GM19238 (cell line): Measurements from ENCODE around the gene BABAM2.

Source experiments
- DNase-seq: peaks from one replicate; pipeline ENCODE4 v3.0.0; 2011; ENCODE audit warnings: low spot score; ENCODE audit not compliant: insufficient read length

Gene BABAM2

DNA sequence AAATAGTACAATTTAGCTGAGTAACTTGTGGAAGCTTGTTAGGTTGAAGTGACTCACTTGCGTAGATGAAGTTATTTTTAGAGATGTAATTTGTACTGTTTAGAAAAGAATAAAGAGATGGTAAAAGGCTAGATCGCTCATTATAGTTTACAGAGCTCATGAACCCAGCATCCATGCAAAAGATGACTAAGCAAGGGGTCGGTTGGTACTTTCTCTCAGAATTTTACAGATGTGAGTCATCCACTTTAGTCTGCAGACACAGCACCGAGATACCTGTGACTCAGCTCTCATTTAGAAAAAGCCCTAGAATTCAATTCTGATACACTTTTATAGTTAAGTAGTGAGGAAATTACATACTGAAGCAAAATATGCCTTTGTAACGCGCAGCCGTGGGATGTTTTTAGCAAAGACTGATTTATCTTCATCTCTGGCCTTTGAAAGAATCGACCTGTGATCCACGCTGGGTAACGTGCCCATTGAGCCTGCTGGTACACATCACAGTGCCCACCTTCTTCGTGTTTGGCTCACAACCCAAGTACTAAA, 385.6 kb downstream of the BABAM2 start:
- DNase-seq, result no peak

DNA sequence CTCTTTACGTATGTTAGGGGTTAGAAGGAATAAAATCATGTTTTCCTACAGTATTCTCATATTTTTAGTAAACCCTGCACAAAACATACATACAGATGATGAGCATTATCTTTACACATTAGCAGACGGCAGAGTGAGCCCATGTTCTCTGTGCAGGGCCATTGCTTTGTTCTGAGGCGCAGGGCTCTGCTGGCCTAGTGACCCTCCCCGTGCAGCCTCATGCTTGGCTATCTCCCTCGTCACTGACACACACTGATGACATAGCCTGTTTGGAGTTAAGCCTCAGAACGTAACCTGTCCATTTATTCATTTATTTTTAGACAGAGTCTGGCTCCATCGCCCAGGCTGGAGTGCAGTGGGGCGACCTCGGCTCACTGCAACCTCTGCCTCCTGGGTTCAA, 386.3 kb downstream of the BABAM2 start:
- DNase-seq, result no peak

DNA sequence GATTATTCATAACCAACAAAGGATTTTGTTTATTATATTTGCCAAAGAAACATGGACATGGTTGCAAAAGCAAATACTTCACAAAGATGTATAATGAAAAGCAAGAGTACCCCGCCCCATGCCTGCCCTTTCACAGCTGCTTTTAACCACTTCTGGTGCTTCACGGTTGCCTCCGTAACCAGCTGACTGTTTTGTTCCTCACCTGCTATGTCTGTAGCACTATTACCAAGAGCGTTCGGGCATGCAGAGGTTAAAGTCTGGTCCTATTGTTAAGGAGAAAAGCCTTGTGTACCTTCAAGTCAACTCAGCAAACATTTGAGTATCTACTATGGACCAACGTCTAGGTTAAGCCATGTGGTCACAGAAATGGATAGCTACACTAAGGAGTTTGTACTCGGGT, 386.9 kb downstream of the BABAM2 start:
- DNase-seq, result no peak

DNA sequence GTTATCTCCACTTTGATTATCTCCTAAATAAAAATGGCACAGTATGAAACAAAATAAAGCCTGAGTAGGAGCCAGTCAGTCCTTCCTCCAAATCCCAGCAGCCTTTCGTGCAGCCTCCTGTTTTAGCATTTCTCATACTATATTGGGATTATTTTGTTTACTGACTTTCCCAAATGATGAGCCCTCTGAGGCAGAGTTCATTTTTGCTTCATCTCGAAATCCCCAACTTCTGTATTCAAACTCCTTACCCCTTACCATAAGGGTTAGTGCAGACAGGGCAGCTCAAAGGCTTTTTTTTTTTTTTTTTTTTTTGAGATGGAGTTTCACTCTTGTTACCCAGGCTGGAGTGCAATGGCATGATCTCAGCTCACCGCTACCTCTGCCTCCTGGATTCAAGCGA, 388.8 kb downstream of the BABAM2 start:
- DNase-seq, result no peak

DNA sequence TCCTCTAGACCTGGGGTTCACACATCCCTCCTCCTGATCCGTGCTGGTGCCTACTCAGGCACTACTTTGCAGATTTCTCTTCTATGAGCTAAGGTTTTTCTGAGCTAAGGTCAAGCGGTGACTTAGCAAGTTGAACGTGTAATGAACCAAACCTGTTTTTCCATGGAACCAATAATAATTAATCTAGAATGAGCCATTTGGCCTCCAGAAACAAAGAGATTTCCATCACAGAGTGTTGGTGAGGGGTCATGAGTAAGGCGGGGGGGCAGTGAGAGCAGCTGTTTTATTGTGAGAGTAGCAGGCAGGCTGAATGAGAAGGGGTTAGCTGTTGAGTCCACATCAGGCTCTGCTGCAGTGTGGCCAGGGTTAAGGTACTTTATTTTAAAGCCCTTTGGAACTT, 390.1 kb downstream of the BABAM2 start:
- DNase-seq, result no peak

DNA sequence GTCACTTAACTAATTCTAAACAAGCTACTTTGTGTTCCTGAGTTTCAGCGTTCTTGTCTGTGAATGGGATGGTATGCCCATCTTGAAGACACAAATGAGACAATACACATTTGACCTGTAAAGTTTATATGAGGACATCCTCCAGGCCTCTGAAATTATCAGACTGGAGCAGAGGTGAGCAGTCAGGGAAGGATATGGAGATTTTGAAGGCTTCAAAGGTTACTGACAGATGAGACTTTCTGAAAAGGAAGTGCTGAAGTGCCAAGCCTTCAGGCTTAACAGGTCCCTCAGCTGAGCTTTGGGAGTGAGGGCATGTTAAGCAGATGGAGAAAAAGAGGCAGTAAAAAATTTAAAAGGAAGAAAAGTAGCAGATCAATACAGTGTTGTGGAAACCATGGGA, 391.2 kb downstream of the BABAM2 start:
- DNase-seq, result no peak

DNA sequence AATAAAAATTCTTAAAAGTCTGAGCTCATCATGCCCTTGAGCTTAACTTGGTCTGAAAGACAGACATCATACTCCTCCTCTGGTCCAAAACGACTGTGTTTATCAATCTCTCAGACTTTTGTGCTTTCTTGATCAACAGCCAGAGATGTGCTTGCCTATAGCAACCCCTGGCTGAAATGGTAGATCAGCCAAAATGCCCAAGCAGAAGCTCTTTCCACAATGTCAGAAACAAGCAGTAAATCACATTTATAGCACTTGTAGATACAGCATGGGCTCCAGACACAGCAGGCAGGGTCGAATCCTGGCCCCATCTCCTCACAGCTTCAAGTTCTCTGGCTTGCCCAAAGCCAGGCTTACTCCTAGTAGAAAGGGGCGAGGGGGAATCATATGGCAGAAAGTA, 391.7 kb downstream of the BABAM2 start:
- no peak for DNase-seq

DNA sequence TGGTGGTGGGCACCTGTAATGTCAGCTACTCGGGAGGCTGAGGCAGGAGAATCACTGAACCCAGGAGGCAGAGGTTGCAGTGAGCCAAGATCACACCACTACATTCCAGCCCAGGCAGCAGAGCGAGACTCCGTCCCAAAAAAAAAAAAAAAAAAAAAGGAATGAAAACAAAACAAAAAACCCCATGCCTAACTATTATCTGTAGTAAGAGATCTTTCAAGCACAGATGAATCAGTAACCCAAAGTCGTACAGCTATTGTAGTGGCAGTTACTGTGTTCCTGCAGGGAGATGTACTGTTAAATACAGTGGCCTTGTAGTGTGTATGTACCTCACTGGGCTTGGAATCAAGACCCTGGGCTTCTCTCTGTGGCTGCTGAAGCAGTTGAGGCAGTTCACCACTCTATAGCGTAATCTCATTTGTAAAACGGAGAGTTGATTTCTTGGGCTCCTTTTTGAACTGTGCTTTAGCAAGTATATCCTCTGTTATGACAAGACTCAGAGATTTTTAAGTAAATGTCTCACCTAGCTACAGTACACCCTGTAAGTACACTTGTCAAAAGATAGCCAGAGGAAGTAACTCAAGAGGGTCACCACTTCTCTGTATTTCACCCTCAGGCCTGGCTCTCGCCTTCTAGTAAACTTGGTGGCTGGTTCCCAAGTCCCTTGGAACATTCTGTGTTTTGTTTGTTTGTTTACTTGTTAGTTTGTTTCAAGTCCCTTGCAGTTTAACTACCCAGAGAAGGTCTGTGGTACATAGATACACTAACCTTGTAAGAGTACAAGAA, 392.5 kb downstream of the BABAM2 start:
- DNase-seq, result no peak

DNA sequence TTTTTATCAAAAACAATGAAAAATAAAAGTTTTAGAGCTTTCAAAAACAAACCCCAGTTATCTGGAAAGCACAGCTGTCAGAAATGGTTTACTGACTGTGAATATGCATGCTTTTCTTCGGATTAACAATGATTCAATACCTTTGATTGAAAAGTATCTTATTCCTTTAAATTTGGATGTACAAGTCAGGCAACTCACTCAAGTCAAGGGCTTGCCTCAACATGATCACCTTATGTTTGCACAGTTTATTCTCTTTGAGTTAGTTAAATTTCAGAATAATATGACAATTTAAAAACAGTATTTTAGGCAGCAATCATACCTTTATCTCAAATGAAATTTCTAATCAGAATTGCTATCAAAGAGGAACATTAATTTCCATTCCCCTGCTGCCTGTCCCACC, 393.3 kb downstream of the BABAM2 start:
- no peak for DNase-seq

DNA sequence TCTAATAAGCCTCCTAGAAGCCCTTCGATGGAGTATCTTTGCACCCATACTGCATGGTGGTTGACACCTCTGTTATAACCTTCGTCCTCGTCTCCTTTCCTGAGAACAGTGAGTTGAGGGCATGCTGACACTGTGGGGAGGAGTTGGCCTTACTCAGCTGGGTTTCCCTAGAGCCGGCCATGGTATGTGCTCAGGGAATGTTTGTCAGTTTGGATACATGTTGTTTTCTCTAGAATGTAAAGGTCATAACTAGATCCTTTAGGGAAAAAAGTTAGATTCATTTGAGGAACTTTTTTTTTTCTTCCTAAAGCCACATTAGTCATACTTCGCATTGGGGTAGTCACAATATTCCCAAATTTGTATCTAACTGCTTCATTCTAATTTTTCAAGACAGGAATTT, 396.1 kb downstream of the BABAM2 start:
- no peak for DNase-seq

DNA sequence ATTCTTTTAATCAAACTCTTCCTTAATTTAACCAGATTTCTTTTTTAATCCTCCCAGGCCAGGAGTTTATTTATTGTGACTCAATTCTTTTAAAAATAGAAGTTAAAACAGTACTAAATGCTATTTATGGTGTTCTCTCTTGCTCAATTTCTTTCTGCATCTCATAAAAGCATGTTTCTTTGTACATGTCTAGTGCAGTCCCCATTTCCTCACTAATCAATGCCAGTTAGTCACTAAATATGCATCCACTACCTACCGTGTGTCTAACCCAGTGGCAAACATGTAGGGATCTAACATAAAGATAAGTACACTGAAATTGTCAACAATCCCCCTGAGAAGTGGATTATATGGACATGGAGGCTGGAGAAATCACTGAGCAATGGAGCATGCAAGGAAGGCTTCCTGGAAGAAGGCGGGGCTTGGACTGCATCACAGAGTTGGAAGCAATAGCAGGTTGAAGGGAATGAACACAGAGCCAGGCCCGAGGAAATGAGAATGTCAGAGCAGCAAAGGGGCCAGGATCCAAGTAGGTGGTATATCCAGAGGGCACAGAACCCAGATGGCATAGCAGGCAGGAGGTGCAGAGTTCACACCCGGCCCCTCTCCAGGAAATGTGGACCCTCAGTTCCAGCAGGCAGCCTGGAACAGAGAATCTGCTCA, 396.9 kb downstream of the BABAM2 start:
- no peak for DNase-seq

DNA sequence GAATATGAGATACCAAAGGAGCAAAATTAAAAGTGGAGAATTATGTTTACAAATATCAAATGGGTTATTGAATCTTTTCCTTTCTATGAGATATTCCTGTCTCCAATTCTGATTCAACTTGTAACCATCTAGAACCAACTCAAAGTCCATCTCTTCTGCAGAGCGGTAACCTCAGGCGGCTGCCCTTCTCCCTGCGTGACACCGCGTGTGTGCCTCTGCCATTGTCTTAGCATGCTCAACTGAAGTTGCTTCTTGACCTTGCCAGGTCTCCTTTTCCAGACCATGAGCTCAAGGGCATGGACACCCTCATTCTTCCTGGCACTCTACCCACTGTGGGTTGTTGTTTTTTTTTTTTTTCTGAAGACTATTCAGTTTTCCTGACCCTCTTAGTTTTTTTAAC, 398.1 kb downstream of the BABAM2 start:
- DNase-seq, result no peak

DNA sequence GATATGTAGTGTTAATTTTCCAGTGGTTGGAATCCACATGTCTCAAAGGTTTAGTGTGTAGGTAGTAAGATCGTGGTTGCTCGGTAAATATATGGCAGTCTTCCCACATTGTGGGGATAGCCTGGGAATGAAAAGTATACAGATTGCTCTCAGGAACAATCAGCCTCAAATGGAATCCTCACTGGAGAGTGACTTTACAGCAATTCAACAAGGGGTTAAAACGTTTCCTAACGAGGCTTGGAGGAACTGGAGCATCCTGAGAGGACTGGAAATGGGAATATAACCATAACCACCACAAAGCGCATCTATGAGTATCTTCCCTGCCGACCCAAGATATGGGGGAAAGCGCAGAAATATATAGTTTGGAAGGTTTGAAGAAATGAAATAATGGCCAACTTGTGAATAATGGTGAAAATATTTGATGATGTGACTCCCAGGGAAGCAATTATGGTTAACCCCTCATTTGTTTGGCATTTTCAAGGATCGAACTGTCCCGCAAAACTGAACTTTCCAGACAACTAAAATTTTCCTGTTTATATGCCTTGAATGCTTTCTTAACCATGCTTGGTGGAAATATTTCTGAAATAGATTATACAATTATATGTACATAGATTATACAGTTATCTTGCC, 401.4 kb downstream of the BABAM2 start:
- DNase-seq, result no peak

- no peak for DNase-seq
These were observed 402.0 kb downstream of the BABAM2 start for GRCh38 chr2:28292491-28292890.

- DNase-seq, result no peak
These were observed 402.9 kb downstream of the BABAM2 start for GRCh38 chr2:28293416-28293815.

- no peak for DNase-seq
These were observed 403.9 kb downstream of the BABAM2 start for GRCh38 chr2:28294451-28294850.

GRCh38 chr2:28296243-28296642, 405.7 kb downstream of the BABAM2 start:
- no peak for DNase-seq

DNA sequence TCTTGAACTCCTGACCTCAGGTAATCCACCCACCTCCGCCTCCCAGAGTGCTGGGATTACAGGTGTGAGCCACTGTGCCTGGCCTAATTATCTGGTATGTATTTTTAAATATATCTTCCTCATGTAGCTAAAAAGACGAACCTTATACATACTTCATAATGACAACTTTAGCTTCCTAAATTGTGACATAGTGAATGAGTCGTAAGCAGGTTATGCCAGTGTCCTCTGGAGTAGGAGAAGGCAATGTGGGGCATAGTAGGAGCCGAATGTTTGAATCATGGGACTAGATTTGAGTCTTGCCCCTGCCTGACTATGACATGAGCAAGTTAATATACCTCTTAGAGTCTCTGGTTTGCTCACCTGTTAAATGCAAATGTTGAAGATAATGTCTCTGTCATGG, 406.4 kb downstream of the BABAM2 start:
- no peak for DNase-seq

- DNase-seq, result no peak
These were observed 407.0 kb downstream of the BABAM2 start for GRCh38 chr2:28297531-28297930.

GRCh38 chr2:28298406-28298805, 407.9 kb downstream of the BABAM2 start:
- DNase-seq, result no peak

DNA sequence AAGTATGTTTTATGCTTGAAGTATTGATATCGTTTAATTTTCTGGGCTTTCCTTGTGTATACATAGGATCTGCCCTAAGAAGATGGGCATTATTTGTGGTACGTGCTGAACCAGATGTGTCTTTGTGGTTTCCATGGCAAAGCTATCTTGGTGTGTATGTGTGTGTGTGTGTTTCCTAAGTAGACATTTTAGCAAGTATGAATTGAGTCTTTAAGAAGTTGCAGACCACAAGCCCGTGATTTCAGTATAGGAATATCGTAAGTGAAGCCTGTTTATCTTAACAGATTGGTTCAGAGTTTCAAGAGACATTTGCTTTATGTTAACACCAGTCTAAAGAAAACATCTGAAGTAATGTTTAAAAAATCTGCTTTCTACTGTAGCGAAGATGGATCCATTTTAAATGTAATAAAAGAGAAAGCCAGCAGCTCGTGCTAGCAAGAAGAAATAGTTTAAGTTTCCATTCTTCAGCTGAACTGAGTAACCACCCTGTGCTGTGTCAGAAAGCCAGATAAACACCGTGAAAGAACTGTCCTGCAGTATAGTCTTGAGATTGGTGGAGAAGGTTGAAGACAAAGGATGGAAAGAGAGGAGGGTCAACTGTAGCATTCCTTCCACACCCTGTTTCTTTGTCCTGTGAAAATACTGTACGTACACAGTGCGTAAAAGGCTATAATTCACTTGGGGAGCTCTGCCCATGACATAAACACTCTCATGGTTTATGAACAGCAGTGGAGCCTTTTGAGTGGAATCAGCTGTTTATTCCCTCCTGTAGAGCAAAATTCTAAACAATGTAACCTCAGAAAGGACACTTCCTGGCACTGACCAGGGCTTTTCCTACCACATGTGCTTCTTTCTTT, 410.2 kb downstream of the BABAM2 start:
- no peak for DNase-seq

- DNase-seq, result no peak
These were observed 414.7 kb downstream of the BABAM2 start for GRCh38 chr2:28305202-28305601.
